Hepatocyte (in vitro differentiated cells): ENCODE results near the gene MVB12B. TPM values are rescaled to one million over a fixed set of nuclear protein-coding genes. Genes with fewer than 3 reads are reported as not detected.

ENCODE experiments used
- DNase-seq: peaks from one replicate; pipeline ENCODE4 v3.0.0-alpha.2; 2016; ENCODE audit warnings: low spot score
- H2AFZ ChIP-seq: fragments of 200-600 bp; sonication (generic); 2 replicates; pipeline ENCODE4 v1.6.0; 2016; ENCODE audit warnings: antibody characterized with exemption, mild to moderate bottlenecking
- H3K27ac ChIP-seq: fragments of 200-600 bp; sonication (generic); 2 replicates; pipeline ENCODE4 v1.5.1; 2016; ENCODE audit warnings: mild to moderate bottlenecking
- H3K27me3 ChIP-seq: fragments of 200-600 bp; sonication (generic); 2 replicates; pipeline ENCODE4 v1.6.1; 2016
- H3K36me3 ChIP-seq: fragments of 200-600 bp; sonication (generic); replicated peaks from 2 replicates; pipeline ENCODE4 v1.5.1; 2016; ENCODE audit warnings: low read depth; ENCODE audit not compliant: insufficient read depth
- H3K4me1 ChIP-seq: fragments of 200-600 bp; sonication (generic); 2 replicates; pipeline ENCODE4 v1.5.1; 2016; ENCODE audit warnings: mild to moderate bottlenecking, moderate library complexity; ENCODE audit not compliant: insufficient read depth
- H3K4me2 ChIP-seq: fragments of 200-600 bp; sonication (generic); 2 replicates; pipeline ENCODE4 v1.6.0; 2016
- H3K4me3 ChIP-seq: fragments of 200-600 bp; sonication (generic); 2 replicates; pipeline ENCODE4 v1.5.1; 2016; ENCODE audit warnings: mild to moderate bottlenecking
- H3K79me2 ChIP-seq: fragments of 200-600 bp; sonication (generic); 2 replicates; pipeline ENCODE4 v1.6.0; 2017; ENCODE audit warnings: mild to moderate bottlenecking
- H3K9me2 ChIP-seq: fragments of 200-600 bp; sonication (generic); replicated peaks from 2 replicates; pipeline ENCODE4 v1.6.0; 2017; ENCODE audit warnings: mild to moderate bottlenecking; ENCODE audit not compliant: insufficient read depth
- H3K9me3 ChIP-seq: fragments of 200-600 bp; sonication (generic); 2 replicates; pipeline ENCODE4 v1.5.1; 2016; ENCODE audit warnings: low read depth, mild to moderate bottlenecking
- H4K20me1 ChIP-seq: fragments of 200-600 bp; sonication (generic); 2 replicates; pipeline ENCODE4 v1.6.0; 2016; ENCODE audit warnings: mild to moderate bottlenecking; ENCODE audit not compliant: insufficient read depth, poor library complexity, severe bottlenecking
- EZH2 ChIP-seq: fragments of 200-600 bp; sonication (generic); IDR thresholded peaks from 2 replicates; pipeline ENCODE4 v1.6.1; 2016; ENCODE audit warnings: antibody characterized with exemption, mild to moderate bottlenecking, borderline replicate concordance
- EZH2phosphoT487 ChIP-seq: fragments of 200-600 bp; sonication (generic); IDR thresholded peaks from one replicate; pipeline ENCODE4 v1.6.1; 2018; ENCODE audit warnings: antibody characterized with exemption, mild to moderate bottlenecking, low read depth, moderate library complexity; ENCODE audit not compliant: unreplicated experiment, severe bottlenecking
- WGBS: methylation state at CpG from one replicate; pipeline ENCODE4 v1.1.6; 2016; ENCODE audit warnings: low lambda C conversion rate; ENCODE audit errors: missing lambda C conversion rate; 5-methylcytosine and 5-hydroxymethylcytosine counted together
- polyA plus RNA-seq: library from polyadenylated mRNA; unstranded; fragments of >200 nt; fragmentation: Nextera tagmentation; extraction: Ambion mirVana; gene quantifications from 2 replicates; pipeline ENCODE4 v1.2.1, GENCODE V29; 2016
- total RNA-seq: library from RNA; depleted of rRNA; stranded (reverse); fragments of >200 nt; gene quantifications from 2 replicates; pipeline ENCODE4 v1.2.3, GENCODE V29; 2014
- TF ChIP-seq, protein P1 (sequence below): fragments of 200-600 bp; sonication (generic); IDR thresholded peaks from 2 replicates; pipeline ENCODE4 v1.5.1; 2016; ENCODE audit warnings: antibody characterized with exemption, mild to moderate bottlenecking; ENCODE audit not compliant: poor library complexity

The MVB12B gene
- total and polyA plus RNA-seq, 2 experiments from 2014 or later, result 11.8 to 12.1 TPM

DNA sequence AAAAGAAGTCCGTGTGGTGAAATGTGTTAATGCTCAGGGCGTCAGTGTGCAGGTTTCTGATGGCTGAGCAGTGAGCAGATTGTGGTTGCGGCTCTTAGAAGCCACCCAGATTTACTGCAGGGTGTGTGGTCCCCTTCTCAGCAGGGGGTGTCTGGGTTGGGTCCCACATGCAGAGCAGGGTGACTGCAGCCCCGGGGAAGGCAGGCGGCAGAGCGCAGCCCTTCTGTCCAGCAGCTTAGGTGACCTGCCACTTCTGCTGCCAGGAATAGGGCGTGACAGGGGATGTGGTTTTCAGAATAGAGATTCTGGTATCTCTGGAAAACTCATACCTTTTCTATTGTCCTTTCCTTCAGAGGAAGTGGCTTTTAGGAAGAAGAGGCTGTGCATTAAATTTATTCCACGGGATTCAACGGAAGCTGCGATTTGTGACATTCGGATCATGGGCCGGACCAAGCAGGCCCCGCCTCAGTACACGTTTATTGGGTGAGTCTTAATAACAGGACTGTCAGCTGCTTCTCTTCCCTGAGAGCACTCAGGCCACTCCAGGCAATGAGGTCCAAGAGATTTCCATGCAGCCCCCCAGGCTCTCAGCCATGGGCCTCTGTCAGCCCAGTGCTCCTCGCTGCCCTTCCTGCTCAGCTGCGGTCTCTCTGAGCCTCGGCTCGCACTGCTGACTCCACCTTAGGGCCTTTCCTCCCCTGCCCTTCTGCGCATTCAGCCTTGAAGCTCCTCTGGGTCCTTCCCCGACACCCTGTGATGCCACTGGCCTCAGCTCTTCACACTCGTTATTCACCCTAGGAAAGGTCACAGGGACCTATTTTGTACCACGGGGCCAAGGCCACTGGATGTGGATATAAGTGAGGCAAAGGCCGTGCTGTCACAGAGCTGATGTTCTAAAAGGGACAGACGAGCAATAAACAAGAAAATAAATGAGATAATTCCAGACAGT lies 65.4 kb downstream of the MVB12B start:
- TF ChIP-seq EZH2, result no peak
- no peak for TF ChIP-seq EZH2phosphoT487
- TF ChIP-seq, protein P1, sequence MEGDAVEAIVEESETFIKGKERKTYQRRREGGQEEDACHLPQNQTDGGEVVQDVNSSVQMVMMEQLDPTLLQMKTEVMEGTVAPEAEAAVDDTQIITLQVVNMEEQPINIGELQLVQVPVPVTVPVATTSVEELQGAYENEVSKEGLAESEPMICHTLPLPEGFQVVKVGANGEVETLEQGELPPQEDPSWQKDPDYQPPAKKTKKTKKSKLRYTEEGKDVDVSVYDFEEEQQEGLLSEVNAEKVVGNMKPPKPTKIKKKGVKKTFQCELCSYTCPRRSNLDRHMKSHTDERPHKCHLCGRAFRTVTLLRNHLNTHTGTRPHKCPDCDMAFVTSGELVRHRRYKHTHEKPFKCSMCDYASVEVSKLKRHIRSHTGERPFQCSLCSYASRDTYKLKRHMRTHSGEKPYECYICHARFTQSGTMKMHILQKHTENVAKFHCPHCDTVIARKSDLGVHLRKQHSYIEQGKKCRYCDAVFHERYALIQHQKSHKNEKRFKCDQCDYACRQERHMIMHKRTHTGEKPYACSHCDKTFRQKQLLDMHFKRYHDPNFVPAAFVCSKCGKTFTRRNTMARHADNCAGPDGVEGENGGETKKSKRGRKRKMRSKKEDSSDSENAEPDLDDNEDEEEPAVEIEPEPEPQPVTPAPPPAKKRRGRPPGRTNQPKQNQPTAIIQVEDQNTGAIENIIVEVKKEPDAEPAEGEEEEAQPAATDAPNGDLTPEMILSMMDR, result no peak
- Histone ChIP-seq H3K27ac (no peak overlapping the region), H4K20me1 (no peaks in the 10 kb centered on the region)

DNA sequence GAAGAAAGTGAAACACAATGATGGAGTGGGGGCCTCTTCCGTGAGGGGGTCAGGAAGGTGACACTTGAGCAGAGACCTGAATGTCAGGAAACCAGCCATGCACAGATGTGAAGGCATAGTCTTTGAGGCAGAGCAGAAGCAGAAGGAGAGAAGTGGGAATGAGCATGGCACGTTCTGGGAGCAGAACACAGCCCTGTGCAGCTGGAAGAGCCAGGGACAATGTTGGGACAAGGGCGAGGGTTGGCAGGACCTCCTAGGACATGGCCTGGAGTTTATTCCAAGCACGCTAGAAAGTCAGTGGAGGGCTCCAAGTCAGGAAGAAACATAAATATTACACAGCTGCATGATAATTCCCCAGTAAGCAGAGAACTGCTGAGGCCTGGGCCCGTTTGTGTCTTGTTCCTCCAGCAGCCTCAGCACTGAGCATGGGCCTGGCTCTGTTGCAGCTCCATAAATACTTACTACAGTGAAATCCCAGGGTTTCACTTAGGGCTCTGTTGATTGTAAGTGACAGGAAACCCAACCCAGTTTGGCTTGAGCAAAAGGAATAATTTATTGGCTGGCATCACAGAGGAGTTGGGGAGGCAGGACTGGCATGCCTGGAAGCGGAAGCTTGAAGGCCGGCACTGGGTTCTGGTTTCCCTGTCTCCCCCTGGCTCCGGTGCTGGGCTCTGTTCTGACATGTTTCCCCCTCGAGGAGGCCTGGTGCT lies 66.2 kb downstream of the MVB12B start:
- H3K27ac ChIP-seq, result no peak overlapping the region
- TF ChIP-seq, protein P1, result no peak
- no peak for TF ChIP-seq EZH2
- no peak for TF ChIP-seq EZH2phosphoT487
- no peak overlapping the region for H3K4me2 ChIP-seq
- H3K27me3 ChIP-seq, result no peaks in the 10 kb centered on the region
- no peak for DNase-seq
- no peak overlapping the region for H2AFZ ChIP-seq
- WGBS, result 82% methylated on average over 9 of the region's 9 CpGs
- H3K4me1 ChIP-seq, result no peaks in the 10 kb centered on the region
- no peaks in the 10 kb centered on the region for H4K20me1 ChIP-seq
- peaks cover 3% of the 10 kb centered on the region for H3K36me3 ChIP-seq
- no peaks in the 10 kb centered on the region for H3K9me3 ChIP-seq
- H3K9me2 ChIP-seq, result no peaks in the 10 kb centered on the region
- no peak overlapping the region for H3K4me3 ChIP-seq
- H3K79me2 ChIP-seq, result no peaks in the 10 kb centered on the region

More for the DNA sequence above, 65.4 kb downstream of the MVB12B start:
- DNase-seq, result no peak
- Histone ChIP-seq H3K36me3 (peaks cover 3% of the 10 kb centered on the region), H3K79me2 (no peaks in the 10 kb centered on the region), H2AFZ (no peak overlapping the region), H3K27me3 (no peaks in the 10 kb centered on the region), H3K4me3 (no peak overlapping the region), H3K9me3 (no peaks in the 10 kb centered on the region), H3K4me2 (no peak overlapping the region), H3K9me2 (no peaks in the 10 kb centered on the region), H3K4me1 (no peaks in the 10 kb centered on the region)
- 90% methylated on average over 24 of the region's 24 CpGs for WGBS

DNA sequence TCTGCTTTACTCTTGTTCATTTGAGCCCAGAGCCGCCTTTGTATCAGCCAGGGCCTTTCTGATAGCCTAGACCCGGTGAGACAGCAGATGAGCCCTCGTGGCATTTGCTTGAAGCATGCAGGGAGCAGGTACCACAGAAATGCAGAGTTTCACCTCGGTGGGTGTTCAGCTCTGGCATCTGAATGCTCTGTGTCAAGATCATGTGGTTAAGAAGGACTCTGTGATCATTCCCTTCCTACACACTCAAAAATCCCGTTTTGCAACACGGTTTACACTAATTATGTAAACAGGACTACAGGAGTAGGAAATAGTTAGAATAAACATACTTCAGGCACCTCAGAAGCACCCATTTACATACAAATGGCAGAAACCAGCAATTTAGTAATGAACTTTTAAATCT lies 67.2 kb downstream of the MVB12B start:
- H3K4me1 ChIP-seq, result no peaks in the 10 kb centered on the region
- no peak for TF ChIP-seq EZH2
- TF ChIP-seq EZH2phosphoT487, result no peak
- TF ChIP-seq, protein P1, result no peak
- no peaks in the 10 kb centered on the region for H3K9me3 ChIP-seq
- H3K9me2 ChIP-seq, result no peaks in the 10 kb centered on the region
- 75% methylated on average over 6 of the region's 6 CpGs for WGBS
- peaks cover 3% of the 10 kb centered on the region for H3K36me3 ChIP-seq
- H2AFZ ChIP-seq, result no peak overlapping the region
- no peak for DNase-seq
- no peak overlapping the region for H3K4me3 ChIP-seq
- H3K79me2 ChIP-seq, result no peaks in the 10 kb centered on the region
- H3K27ac ChIP-seq, result no peak overlapping the region
- H3K4me2 ChIP-seq, result no peak overlapping the region
- no peaks in the 10 kb centered on the region for H4K20me1 ChIP-seq
- H3K27me3 ChIP-seq, result no peaks in the 10 kb centered on the region
